EL (cell line): Measurements from ENCODE around the gene ENTHD1.
"Not testable (repeated sequence)": the region's sequence is repeated elsewhere in the genome, so short reads cannot be mapped to it uniquely, and the experiment has no call there.

Experiments used
- DNase-seq: peaks from one replicate; pipeline ENCODE4 v3.0.0-alpha.2; 2016

Gene ENTHD1

GRCh38 chr22:39923696-39924095 lies 30.1 kb upstream of the ENTHD1 start:
- no peak for DNase-seq

DNA sequence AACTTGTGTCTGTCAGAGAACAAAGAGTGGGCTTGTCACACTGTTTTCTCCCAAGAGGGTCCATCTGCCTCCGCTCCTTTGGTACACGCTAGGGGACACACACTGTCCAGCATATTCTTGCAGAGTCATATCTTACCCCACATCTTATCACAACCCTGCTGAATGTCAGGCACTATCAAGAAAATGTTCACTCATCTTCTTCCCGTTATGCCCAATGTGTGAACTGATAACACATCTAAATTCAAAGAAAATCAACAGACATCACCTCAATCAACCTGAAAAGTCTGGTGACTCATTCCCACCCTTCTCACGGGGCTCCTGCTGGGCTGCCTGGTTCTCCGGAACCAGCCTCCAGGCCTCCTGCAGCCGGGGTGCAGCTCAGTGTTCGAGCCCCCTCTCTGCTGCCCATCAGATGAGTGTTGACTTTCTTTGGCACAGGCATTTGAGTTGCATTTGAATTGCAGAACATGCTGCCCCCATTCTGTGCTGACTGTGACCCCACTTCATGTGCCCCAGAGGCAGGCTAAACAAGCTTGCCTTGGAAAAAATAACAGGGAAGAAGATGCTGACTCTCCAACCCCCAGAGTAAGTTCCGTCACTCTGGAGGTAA lies 26.7 kb upstream of the ENTHD1 start:
- no peak for DNase-seq

- no peak for DNase-seq
Measured at GRCh38 chr22:39917776-39918495, 24.4 kb upstream of the ENTHD1 start.

GRCh38 chr22:39917197-39917643 lies 23.7 kb upstream of the ENTHD1 start:
- no peak for DNase-seq

DNA sequence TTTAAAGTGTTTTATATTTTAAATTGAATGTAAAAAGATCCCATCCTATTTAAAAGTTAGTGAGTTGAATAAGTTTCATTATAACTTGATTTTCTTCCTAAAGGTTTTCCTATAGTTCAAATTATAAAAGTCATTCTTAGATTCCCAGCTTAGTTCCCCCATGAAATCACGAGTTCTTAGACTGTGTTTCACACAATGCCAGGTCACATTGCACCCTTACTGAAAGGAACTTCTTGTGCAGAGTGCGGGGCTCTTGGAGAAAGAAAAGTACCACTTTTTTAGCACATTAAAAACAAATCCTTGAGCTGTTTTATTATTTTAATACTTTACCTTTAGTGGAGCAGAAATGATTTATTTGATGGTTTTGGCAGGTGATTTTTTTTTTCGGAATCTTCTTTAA lies 22.9 kb upstream of the ENTHD1 start:
- DNase-seq = no peak

GRCh38 chr22:39915295-39915726 lies 21.8 kb upstream of the ENTHD1 start:
- no peak for DNase-seq

GRCh38 chr22:39914584-39914983 lies 21.0 kb upstream of the ENTHD1 start:
- no peak for DNase-seq

DNA sequence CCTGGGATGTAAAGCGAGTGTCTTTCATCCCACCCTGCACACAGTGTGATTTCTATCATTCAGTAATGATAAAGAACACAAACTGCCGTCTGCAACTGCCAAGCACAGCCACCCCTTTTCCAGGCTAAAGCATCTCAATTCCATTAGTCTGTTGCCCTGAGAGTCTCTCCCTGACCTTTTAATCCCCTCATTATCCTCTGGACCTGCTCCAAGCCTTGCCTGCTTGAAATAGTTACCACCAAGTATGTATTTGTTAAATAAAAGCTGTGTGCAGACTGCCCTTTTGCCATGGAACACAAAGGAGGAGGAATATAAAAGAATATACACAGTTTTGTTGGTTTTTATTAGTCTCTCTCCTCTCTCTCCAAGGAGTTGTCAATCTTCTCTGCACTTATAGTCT lies 20.3 kb upstream of the ENTHD1 start:
- no peak for DNase-seq

GRCh38 chr22:39913321-39913720 lies 19.8 kb upstream of the ENTHD1 start:
- DNase-seq = no peak

DNA sequence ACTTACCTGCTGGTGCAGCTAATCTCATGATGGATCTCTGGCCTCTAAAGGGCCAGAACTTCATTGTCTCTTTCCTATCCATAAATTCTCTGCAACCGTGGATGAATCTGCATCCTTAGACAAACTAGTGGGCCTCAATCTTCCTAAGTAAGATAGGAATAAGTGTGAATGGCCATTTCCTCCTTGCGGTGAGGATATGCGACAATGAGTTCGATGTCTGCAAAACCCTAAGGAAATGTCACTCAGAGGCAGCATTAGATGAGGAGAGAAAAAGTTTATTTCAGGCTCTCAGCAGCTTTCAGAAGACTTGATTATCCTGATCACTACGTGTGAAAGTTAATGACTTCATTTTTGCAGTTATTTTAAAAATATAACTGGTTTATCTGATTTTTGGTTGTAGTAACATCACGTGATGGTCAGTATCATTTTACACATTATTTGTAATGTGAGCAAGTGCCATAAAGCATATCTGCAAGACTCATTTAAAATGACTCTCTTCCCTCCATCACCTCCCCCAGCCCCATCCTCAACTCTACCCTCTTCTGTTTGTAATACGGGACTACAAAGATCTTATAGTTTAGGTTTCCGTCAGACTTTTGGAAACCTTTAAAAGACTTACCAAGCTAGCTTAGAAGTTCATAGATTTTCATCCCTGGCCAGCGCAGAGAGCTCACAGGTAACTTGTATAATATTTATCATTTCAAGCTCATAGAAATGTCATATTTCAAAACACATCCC lies 17.5 kb upstream of the ENTHD1 start:
- no peak for DNase-seq

- DNase-seq = peak; percentile 24
Measured at GRCh38 chr22:39908737-39909136, 15.2 kb upstream of the ENTHD1 start.

DNA sequence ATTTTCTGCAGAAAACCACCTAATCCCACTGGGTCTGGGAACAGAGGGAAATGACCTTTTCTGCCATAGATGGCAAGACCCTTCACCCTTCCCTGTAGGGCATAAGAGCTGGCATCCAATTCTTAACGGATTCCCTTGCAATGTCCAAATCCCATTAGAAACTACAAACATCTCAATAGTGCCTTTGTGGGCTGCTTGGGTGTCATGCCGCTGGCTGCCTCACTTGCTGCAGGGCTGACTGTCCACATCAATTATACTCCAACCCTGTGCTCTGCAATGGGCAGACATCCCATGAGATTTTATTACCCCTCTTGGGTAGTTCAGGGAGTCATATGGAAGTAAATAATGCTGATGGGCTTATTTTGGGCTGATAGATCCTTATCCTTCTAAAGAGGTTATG lies 14.6 kb upstream of the ENTHD1 start:
- no peak for DNase-seq

- DNase-seq = no peak
Measured at GRCh38 chr22:39907605-39908097, 14.1 kb upstream of the ENTHD1 start.

- no peak for DNase-seq
Measured at GRCh38 chr22:39907047-39907446, 13.5 kb upstream of the ENTHD1 start.

DNA sequence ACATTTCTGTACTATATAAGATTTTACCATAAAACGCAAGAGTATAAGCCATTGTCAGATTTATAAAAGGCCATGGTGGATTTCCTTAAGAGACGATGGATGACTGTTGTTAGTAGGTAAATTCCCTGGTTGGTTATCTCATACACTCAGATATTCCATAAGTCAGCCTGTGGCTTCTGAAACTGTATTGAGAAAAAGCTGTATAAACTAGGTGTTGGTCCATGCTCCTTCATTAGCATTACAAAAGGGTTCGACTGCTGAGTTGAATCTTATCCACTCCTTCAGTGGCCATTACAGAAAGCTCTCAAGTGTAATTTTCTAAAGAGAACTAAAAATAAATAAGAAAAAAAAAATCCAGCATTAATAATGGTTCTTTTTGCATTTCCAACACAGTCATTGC lies 12.6 kb upstream of the ENTHD1 start:
- no peak for DNase-seq

GRCh38 chr22:39905687-39906086 lies 12.1 kb upstream of the ENTHD1 start:
- no peak for DNase-seq

DNA sequence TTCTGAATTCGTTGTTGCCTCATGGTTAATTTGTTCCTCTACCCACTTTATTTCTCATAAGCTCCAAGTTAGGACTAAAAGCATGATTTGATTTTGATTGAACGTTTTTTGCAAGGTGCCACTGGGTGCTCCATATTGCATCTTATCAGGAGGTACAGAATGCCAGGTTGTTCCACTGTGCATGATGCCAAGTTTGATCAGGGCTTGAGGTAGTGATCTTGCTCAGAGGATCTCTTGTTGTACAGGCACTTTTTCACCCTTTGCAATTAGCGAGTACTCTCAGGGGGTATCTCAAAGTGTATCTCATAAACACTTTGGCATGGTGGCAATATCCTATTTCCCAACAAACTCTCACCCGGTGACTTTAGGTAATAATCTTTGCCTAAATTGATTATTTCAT lies 11.3 kb upstream of the ENTHD1 start:
- DNase-seq = no peak

GRCh38 chr22:39904024-39904423 lies 10.5 kb upstream of the ENTHD1 start:
- DNase-seq = not testable (repeated sequence)

GRCh38 chr22:39901565-39902146 lies 8.1 kb upstream of the ENTHD1 start:
- no peak for DNase-seq

DNA sequence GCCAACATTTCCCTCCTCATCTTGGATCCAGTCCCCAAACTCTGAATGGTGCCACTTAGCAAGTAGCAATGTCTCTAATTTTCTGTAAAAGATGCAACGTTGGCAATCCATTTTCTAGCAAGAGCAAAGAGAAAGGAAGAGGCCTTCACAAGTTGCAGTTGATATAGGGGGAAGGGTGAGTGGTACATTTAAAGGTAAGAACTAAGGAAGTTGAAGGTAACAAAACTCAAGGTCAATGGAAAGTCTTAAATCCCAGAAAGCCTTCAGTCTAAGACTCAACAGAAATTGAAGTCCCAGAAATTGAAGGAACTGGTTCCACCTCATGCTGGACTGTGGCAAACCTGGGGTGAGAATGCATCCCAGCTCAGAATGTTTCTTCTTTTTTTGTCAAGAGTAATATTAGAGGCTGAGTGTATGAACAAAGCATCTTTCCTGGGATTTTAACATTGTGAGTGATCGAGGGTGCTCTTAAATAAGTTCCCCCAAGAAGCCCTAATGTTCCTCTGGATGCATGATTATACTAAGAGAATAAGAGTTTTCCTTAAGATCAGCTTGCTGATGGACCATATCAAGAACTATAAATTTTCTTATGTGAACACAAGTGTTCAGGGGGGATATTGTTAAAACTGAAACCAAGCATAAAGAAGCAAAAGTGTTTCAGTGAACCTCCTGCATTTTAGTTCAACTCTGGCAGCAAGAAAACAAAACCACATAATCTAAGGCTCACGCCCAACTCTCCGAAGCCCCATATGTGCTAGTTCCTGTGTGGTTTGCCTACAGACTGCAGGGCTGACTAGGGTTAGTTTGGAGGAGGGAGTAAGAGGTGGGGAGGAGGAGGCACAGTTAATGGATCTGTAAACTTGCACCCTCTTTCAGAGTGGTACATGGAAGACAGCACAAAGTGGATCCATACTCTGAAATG lies 7.0 kb upstream of the ENTHD1 start, which contains the start of gene GRAP2:
Gene GRAP2 (plus strand): TSS at position 779 of the 922 bp plus-strand sequence. CDS start 46,023 bp downstream, outside the sequence.
- DNase-seq = no peak

DNA sequence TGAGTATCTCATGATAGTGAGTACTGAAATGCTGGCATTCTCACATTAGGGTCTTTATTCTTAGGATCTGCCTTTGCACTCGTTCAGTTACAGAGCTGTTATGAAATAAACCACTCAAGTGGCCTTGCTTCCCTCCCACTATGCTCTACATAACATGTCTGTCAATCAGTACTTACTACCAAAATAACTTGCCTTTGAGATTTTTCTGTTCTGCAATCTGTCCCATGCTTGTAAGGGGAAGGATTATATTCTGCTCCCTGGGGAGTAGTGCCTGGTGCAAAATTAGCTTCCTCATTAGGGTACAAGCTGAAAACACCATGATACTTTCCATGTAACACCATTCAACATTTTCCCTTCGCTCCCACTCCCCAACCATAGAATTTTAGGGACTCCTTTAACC lies 5.4 kb upstream of the ENTHD1 start:
- DNase-seq = no peak

DNA sequence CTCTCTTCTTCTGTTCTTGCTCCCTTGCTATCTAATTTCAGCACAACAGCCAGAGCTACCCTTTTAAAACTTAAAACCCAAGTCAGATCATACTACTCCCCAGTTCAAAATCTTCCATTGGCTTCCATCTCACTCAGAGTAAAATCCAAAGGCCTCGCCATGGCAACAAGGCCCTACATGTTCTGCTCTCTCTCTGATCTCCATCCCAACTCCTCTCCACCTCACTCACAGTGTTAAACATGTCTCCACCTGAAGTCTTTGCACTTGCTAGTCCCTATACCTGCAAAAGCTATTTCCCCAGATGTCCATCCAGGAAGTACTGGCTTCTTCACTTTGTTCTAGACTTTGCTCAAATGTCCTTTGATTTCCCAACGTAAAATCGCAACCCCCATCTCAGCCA lies 4.3 kb upstream of the ENTHD1 start:
- no peak for DNase-seq
